HepG2 (cell line): ENCODE results near the gene DHX34. TPM values are rescaled to one million over a fixed set of nuclear protein-coding genes. Genes with fewer than 3 reads are reported as not detected.
A peak's percentile ranks its signal among the peaks of the same experiment; 100 is the strongest.
"Not testable (repeated sequence)": the region's sequence is repeated elsewhere in the genome, so short reads cannot be mapped to it uniquely, and the experiment has no call there.

Experiments used
- ATAC-seq: fragments of 200-7000 bp; cut with Tn5 transposase; 3 replicates; pipeline ENCODE4 v1.9.1; 2020; ENCODE audit warnings: mild to moderate bottlenecking, moderate library complexity
- BruUV-seq: library from RNA; stranded (reverse); fragments of 400-500 nt; replicated peaks from 2 replicates; lab custom pipeline; 2021; lab: Mats Ljungman, UMichigan
- CTCF ChIA-PET: fragments of 300-600 bp; formaldehyde crosslinking; extraction: SDS; loops from one replicate; lab custom pipeline; 2021; ENCODE audit warnings: low total read pairs, inconsistent platforms, low intra/inter-chr PET ratio; lab: Yijun Ruan, JAX
- POLR2A ChIA-PET: fragments of 350-600 bp; sonication (Branson Sonifier 250); formaldehyde crosslinking; loops from one replicate; lab custom pipeline; 2020; ENCODE audit warnings: antibody characterized with exemption, inconsistent platforms; lab: Yijun Ruan, JAX
- DNase-seq: peaks from one replicate; pipeline ENCODE4 v3.0.0-alpha.2; 2015; ENCODE audit warnings: low spot score
- FAIRE-seq: peaks from 3 replicates; lab custom pipeline; 2011; peaks lifted over from hg19 to GRCh38; lab: Jason Lieb, UNC
- H2AFZ ChIP-seq: one replicate; pipeline ENCODE4 v1.6.1; 2011; ENCODE audit warnings: low read length, inconsistent platforms
- H3K27ac ChIP-seq: fragments of 300-600 bp; 3 replicates; pipeline ENCODE4 v1.8.0; 2011; ENCODE audit warnings: mixed run types, mild to moderate bottlenecking, mixed read lengths, low read length, inconsistent platforms; ENCODE audit not compliant: insufficient read depth; ENCODE audit errors: extremely low read length
- H3K27me3 ChIP-seq, 2 experiments: fragments of 200-600 bp in 1 of 2; 2 replicates in 1 of 2; 3 replicates in 1 of 2; pipeline versions ENCODE4 v1.6.0 to v1.8.0; 2011; ENCODE audit warnings: low read length in 2 of 2, mild to moderate bottlenecking in 2 of 2, moderate library complexity in 2 of 2, inconsistent platforms in 1 of 2; ENCODE audit not compliant: insufficient read depth in 2 of 2, control insufficient read depth in 1 of 2
- H3K36me3 ChIP-seq, 2 experiments: fragments of 200-600 bp in 1 of 2; replicated peaks in 1 of 2; 2 replicates in 1 of 2; 3 replicates in 1 of 2; pipeline versions ENCODE4 v1.5.1 to v1.8.0; 2011; ENCODE audit warnings: low read length in 2 of 2, inconsistent platforms in 1 of 2; ENCODE audit not compliant: insufficient read depth in 2 of 2, control insufficient read depth in 1 of 2
- H3K4me1 ChIP-seq: 2 replicates; pipeline ENCODE4 v1.5.1; 2012; ENCODE audit warnings: low read length, inconsistent platforms; ENCODE audit not compliant: insufficient read depth
- H3K4me2 ChIP-seq: 2 replicates; pipeline ENCODE4 v1.6.0; 2011; ENCODE audit warnings: low read depth, low read length, inconsistent platforms
- H3K4me3 ChIP-seq, 3 experiments: fragments of 200-600 bp in 1 of 3; sonication (generic), shearing (Covaris generic) in 1 of 3; replicated peaks in 1 of 3; 2 replicates each; pipeline ENCODE4 v1.5.1; 2011 to 2016; ENCODE audit warnings: low read length in 3 of 3, inconsistent platforms in 2 of 3, low read depth in 2 of 3, mild to moderate bottlenecking in 2 of 3, control low read depth in 1 of 3, mixed read lengths in 1 of 3; ENCODE audit not compliant: insufficient read depth in 1 of 3
- H3K79me2 ChIP-seq: one replicate; pipeline ENCODE4 v1.6.1; 2011; ENCODE audit warnings: low read length, inconsistent platforms; ENCODE audit not compliant: insufficient read depth
- H3K9ac ChIP-seq: 2 replicates; pipeline ENCODE4 v1.6.0; 2011; ENCODE audit warnings: mild to moderate bottlenecking, low read depth, low read length, inconsistent platforms; ENCODE audit not compliant: insufficient read depth
- H3K9me3 ChIP-seq: 2 replicates; pipeline ENCODE4 v1.5.1; 2012; ENCODE audit warnings: mild to moderate bottlenecking, low read length
- H4K20me1 ChIP-seq: 2 replicates; pipeline ENCODE4 v1.6.0; 2011; ENCODE audit warnings: inconsistent platforms, mild to moderate bottlenecking, low read length, moderate library complexity; ENCODE audit not compliant: insufficient read depth
- CCDC6 ChIP-seq: sonication (generic); formaldehyde crosslinking; IDR thresholded peaks from 2 replicates; pipeline ENCODE4 v1.8.1; 2022; ENCODE audit warnings: mild to moderate bottlenecking, missing genetic modification reagents, moderate library complexity
- KLF9 ChIP-seq: IDR thresholded peaks from 2 replicates; pipeline ENCODE4 v1.6.1; 2016; ENCODE audit warnings: low read depth
- MTF2 ChIP-seq: sonication (generic); formaldehyde crosslinking; IDR thresholded peaks from 2 replicates; pipeline ENCODE4 v1.5.0; 2020; ENCODE audit warnings: missing genetic modification reagents, borderline replicate concordance
- ZGPAT ChIP-seq: IDR thresholded peaks from 2 replicates; pipeline ENCODE4 v1.6.1; 2016; ENCODE audit warnings: mild to moderate bottlenecking
- whole genome bisulfite sequencing: methylation state at CpG from one replicate; pipeline ENCODE4 v1.1.6; 2017; ENCODE audit warnings: low lambda C conversion rate; 5-methylcytosine and 5-hydroxymethylcytosine counted together
- in situ Hi-C: cut with HindIII; loops from 2 replicates; pipeline ENCODE4 v1.10.0; 2017; ENCODE audit warnings: low pct_unique_long_range_greater_than_20kb; ENCODE audit not compliant: extremely low pct_ligation_motif_present
- intact Hi-C: fragments of 100-400 bp; cut with micrococcal nuclease; formaldehyde crosslinking; loops from one replicate; pipeline ENCODE4 v1.10.0; 2022; ENCODE audit not compliant: unreplicated experiment
- polyA plus RNA-seq, 8 experiments: library from polyadenylated mRNA; depleted of rRNA in 3 of 8; stranded (reverse) in 7 of 8; unstranded in 1 of 8; fragments of >200 nt; fragmentation: Illumina TruSeq in 4 of 8; extraction: Trizol in 4 of 8; gene quantifications; 2 replicates each; pipeline versions ENCODE4 v1.2.1 to v1.2.3, GENCODE V29; 2011 to 2016; ENCODE audit warnings: low read depth in 4 of 8, missing spikeins in 1 of 8, mixed read lengths in 1 of 8; ENCODE audit not compliant: insufficient read depth in 1 of 8
- total RNA-seq, 5 experiments: library from RNA; depleted of rRNA; stranded (reverse); fragments of >200 nt; fragmentation: Illumina TruSeq; extraction: Trizol; gene quantifications; 2 replicates each; pipeline ENCODE4 v1.2.3, GENCODE V29; 2016; ENCODE audit warnings: low read depth in 1 of 5

DHX34 gene
- total and polyA plus RNA-seq, 2 of the 13 experiments (the other 11 are each of a cell fraction or from before 2014, with no cell fraction given): 9.2 to 12.0 TPM

GRCh38 chr19:47411101-47411500, 62.0 kb downstream of the DHX34 start (continued):
- TF ChIP-seq ZGPAT: no peak
- TF ChIP-seq KLF9 (CRISPR knock-in tag): no peak

GRCh38 chr19:47411696-47412095, 62.6 kb downstream of the DHX34 start:
- FAIRE-seq, H2AFZ ChIP-seq, H3K36me3 ChIP-seq, POLR2A ChIA-PET, H3K9ac ChIP-seq, H3K27ac ChIP-seq, H3K4me1 ChIP-seq, BruUV-seq, H3K4me3 ChIP-seq, CTCF ChIA-PET, H3K79me2 ChIP-seq, intact Hi-C loops, H3K9me3 ChIP-seq, H4K20me1 ChIP-seq, ATAC-seq, H3K4me2 ChIP-seq, DNase-seq: not testable (repeated sequence)
- in situ Hi-C loops: loop anchor here (10.0 kb wide), 1 partner anchor 117 kb away; no protein-coding TSS in a partner anchor
- peaks cover 0 to 52% of the 10 kb centered on the region in 2 experiments; a peak in 4 of 5 replicates for H3K27me3 ChIP-seq
- 13% methylated on average over 9 of the region's 9 CpGs for WGBS

- H3K9ac ChIP-seq: no peak overlapping the region
- DNase-seq (no peak), ATAC-seq (no peak; the same call in 2 of the 3 replicates), FAIRE-seq (no peak)
- H3K79me2 ChIP-seq: no peaks in the 10 kb centered on the region
- CTCF ChIA-PET: interaction anchor here (1.3 kb wide), 1 partner anchor 130 kb away, joined by 4 read pairs; no protein-coding TSS in a partner anchor
- peaks cover 0 to 64% of the 10 kb centered on the region in 2 experiments; a peak in 4 of 5 replicates for H3K27me3 ChIP-seq
- 55% methylated on average over 8 of the region's 16 CpGs for WGBS
- no peaks in the 10 kb centered on the region for H3K9me3 ChIP-seq
- peaks cover 5% of the 10 kb centered on the region; the same call in 1 of the 2 replicates for H3K4me1 ChIP-seq
- H3K4me2 ChIP-seq: no peak overlapping the region
- POLR2A ChIA-PET: no interaction called here
- H4K20me1 ChIP-seq: peaks cover 8% of the 10 kb centered on the region; the same call in 1 of the 2 replicates
- H2AFZ ChIP-seq: no peak overlapping the region
- H3K4me3 ChIP-seq: no peak overlapping the region
- intact Hi-C loops (loop anchor here (2.0 kb wide), 1 partner anchor 117 kb away; no protein-coding TSS in a partner anchor), in situ Hi-C loops (loop anchor here (10.0 kb wide), 1 partner anchor 119 kb away; no protein-coding TSS in a partner anchor)
- no peak overlapping the region for H3K27ac ChIP-seq
- TF ChIP-seq MTF2 (CRISPR knock-in tag) (0 out of 2 replicates have a peak, but pooled peaks have one; percentile 17), CCDC6 (CRISPR knock-in tag) (no peak)
- no TSS peak for BruUV-seq
- no peaks in the 10 kb centered on the region for H3K36me3 ChIP-seq
Observed at GRCh38 chr19:47413941-47414340, 64.8 kb downstream of the DHX34 start.
